Right renal cortex interstitium (tissue), 3 donors: ENCODE results near the gene LASP1NB.
"Not testable (repeated sequence)": the region's sequence is repeated elsewhere in the genome, so short reads cannot be mapped to it uniquely, and the experiment has no call there.

ENCODE experiments used
- DNase-seq, 3 donors: peaks; one replicate each; pipeline ENCODE4 v3.0.0-alpha.2; 2013; ENCODE audit warnings: low read depth in 3 of 3, low spot score in 2 of 3

The LASP1NB gene

DNA sequence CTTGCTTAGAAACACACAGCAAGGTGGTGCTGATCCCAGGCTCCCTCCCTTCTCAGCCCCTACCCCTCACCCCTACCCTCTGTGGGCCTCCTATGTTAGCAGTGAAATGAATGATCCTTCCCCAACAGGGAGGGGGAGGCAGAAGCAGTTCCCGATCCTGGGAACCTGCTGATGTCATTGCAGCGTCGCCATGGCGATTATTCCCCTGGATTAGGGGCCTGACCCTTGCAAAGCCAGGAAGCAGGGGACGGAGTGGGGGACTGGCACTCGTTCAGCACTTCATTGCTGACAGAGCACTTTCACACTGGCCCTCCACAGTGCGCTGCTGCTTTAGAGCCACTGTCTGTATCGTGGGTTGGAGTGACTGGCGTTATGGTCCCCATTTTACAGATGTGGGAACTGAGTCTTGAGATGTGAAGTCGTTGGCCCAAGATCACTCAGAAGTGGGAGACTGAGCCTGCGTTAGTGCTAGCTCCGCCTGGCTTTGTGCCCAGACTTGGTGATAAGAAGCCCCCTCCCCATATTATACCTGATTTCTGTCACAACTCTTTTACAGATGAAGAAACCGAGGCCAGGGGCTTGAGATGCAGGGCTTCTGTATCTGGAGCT, 29.0 kb upstream of the LASP1NB start:
- no peak for DNase-seq

DNA sequence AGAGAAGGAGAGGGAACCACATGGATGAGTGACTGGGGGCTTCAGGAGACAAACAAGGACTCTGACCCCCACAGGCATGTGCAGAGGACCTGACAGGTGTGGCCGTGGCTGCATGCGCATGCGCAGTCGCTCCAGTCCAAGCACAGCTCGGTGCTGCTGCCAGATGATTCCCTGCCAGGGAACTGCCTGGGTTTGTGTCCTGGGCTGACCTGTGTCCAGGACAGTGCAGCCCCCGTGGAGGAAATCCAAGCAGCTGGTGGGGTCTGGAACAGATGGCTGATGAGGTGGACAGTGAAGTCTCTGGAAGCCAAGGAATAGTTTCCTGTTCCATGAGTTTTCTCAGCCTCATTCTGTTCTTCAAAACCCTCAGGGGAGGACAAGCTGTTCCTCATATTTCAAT, 28.2 kb upstream of the LASP1NB start:
- DNase-seq, result no peak

GRCh38 chr17:38897671-38898290, 27.6 kb upstream of the LASP1NB start:
- no peak for DNase-seq

DNA sequence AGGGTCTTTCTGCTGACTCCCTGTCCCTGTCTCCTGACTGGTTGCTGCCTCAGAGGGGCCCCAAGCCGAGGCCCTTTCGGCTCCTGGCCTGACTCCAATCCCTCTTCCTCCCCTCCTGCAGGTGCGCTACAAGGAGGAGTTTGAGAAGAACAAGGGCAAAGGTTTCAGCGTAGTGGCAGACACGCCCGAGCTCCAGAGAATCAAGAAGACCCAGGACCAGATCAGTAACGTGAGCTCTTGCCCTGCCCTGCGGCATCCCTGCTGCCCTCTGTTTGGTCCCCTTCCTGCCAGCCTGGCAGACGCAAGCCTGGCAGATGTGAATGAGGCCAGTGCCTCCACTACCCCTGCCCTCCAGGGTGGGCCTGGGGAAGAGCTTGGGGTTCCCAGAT, 27.1 kb upstream of the LASP1NB start:
- no peak for DNase-seq

GRCh38 chr17:38898812-38899348, 26.5 kb upstream of the LASP1NB start:
- no peak for DNase-seq

- DNase-seq, result no peak
These were observed 26.0 kb upstream of the LASP1NB start for GRCh38 chr17:38899421-38899820.

DNA sequence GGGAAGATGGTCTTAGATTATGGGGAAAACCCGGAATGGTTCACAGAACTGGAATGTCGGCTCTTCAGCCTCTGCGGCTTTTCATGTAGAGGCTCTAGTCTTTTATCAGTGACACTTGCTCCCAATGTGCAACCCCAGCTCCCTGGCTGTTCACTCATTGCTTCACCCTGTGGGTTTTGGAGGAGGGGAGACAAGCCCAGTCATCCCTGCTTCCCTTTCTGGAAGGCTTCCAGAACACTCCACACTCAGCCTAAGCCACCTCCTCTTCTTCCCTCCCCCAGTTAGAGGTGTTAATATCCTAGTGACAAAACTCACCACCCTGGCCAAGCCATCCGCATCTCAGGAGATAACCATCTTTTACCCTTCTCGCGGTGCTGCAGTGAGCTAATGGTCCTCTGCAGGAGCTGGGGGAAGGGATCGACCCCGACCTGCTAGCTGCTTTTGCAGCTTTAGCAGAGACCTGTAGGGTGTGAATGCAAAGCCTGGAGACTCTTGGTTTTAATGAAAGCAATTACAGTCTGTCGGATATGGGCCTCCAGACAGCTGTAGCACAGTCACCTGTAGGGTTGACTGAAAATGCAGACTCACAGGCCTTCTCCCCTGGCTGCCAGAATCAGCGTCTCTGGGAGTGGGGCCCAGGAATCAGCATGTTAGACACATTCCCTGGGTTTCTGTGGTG, 24.3 kb upstream of the LASP1NB start:
- no peak for DNase-seq

GRCh38 chr17:38903404-38903803, 22.0 kb upstream of the LASP1NB start:
- no peak for DNase-seq

- DNase-seq, result no peak
These were observed 20.5 kb upstream of the LASP1NB start for GRCh38 chr17:38904892-38905291.

DNA sequence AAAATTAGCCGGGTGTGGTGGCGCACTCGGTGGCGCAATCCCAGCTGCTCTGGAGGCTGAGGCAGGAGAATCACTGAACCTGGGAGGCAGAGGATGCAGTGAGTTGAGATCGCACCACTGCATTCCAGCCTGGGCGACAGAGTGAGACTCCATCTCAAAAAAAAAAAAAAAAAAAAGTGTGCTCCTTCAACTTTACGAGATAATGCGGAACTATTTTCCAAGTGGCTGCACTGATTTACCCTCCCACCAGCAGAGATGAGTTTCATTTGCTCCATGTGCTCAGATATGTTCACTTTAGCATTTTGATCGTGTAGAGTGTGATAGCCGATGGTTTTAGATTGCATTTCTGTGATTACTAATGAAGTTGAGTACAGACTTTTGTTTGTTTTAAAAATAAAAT, 20.0 kb upstream of the LASP1NB start:
- DNase-seq, result no peak

DNA sequence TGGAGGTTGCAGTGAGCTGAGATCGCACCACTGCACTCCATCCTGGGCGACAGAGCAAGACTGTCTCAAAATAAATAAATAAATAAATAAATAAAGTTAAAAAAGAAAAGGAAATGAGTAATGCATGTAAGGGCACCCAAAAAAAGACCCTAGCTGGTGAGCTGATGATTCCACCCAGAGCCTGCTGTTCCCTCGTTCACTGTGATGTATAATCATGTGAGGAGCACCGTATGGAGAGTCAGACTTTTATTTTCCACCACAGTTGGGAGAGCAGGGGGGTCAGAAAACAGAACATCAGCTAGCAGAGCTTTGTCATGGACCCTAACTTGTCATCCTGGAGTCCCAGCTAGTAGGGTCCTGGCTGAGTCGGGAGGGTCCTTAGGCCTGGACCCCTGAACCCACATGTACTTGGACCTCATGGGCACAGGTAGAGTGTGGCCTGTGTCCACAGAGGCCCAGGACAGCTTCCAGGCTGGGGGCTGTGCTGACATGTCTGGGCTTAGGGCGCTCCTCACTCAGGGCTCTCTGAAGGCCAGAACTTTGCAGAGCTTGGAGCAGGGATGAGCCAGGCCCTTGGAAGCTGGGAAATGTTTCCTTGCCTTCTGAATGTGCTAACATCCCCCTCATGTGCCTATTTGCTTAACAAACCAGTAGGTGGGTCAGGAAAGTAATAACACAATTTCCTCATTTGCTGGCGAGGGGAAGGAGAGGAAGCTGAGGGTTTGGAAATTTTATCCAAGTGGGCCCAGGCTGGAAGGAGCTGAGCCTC, 18.8 kb upstream of the LASP1NB start:
- DNase-seq, result no peak

- DNase-seq, result no peak
These were observed 17.3 kb upstream of the LASP1NB start for GRCh38 chr17:38907930-38908675.

- no peak for DNase-seq
These were observed 16.7 kb upstream of the LASP1NB start for GRCh38 chr17:38908676-38909181.

DNA sequence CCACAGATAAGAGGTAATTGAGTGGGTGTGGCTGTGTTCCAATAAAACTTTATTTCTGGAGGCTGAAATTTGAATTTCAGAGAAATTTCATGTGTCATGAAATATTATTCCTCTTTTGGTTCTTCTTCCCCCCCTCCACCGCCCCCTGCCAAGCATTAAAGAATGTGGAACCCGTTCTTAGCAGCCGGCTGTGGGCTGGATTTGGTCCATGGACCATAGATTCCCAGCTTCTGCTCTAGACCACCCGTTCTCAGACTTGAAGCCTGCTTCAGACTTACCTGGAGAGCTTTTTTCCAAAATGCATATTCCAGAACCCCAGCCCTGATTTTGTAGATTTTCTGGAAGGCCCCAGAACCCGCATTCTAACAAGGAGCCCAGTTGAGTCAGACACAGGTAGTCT, 15.1 kb upstream of the LASP1NB start:
- DNase-seq, result no peak

DNA sequence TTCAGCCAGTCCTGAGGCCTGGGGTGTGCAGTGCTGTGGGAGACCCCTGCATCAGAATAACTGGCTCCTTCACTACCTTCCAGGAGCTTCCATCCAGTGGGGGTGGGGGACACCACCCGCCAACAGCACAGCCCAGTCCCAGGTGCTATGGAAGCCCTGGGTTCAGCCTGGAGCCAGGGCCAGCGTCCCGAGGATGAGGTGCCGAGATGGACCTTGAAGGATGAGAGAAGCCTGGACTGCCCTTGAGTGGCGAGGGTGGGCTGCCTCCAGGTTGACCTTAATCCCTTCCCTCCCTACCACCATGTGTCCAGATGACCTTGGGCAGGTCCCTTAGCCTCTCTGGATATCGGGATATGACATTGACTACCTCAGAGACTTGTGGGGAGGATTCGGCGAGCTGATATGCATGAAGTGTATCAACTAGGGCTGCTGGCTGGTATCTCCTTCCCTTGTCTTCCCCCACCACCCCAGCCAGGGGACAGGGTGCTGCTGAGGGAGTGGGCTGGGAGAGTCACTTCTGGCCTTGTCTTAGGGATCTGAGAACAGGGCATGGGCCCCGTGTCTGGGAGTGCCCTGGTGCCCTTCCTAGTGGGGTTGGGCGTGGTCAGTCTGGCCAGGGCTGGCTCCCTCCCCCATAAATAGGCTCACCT, 14.2 kb upstream of the LASP1NB start:
- DNase-seq, result no peak

DNA sequence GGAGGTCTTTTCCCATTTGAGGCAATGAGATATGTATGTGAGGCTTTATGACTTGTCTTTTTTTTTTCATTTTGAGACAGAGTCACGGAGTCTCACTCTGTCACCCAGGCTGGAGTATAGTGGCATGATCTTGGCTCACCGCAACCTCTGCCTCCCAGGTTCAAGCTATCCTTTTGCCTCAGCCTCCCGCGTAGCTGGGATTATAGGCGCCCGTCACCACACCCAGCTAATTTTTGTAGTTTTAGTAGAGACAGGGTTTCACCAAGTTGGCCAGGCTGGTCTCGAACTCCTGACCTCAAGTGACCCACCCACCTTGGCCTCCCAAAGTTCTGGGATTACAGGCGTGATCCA, 13.7 kb upstream of the LASP1NB start:
- not testable (repeated sequence) for DNase-seq

GRCh38 chr17:38912221-38912813, 13.1 kb upstream of the LASP1NB start:
- no peak for DNase-seq

DNA sequence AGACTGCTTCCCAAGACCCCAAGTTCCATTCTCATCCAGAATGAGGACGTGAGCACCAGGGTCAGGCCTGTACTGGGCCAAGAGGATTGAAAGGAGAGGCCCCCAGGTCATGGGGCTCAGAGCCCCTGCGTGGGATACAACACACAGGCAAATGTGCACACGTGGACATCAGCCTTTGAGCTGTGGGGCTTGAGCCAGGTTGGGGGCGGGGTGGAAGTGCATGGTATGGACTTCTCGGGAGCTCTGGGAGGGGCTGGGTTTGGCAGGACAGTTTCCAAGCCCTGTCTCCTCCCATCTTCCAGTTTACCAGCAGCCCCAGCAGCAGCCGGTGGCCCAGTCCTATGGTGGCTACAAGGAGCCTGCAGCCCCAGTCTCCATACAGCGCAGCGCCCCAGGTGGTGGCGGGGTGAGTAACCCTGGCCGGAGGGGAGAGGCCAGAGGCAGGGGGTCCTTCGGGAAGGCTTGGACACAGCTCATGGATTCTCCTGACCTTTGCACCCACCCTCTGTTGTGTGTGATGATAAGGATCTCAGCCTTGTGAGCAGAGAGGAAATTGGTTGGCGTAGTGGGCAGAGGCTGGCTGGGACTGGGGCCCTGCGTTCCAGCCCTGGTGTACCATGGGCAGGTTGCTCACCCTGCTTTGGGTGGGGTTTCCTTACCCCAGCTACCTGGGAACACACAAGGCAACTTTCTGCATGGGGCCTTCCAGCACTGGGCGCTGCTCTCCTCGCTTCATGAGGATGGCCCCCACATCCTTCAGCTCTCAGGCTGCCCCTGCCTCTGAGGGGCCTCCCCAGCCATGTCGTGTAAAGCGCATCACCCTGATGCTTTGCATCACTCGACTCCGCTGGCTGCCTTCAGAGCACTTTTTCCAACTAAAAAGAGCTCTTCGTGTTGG, 10.4 kb upstream of the LASP1NB start:
- no peak for DNase-seq

GRCh38 chr17:38915639-38915995, 9.8 kb upstream of the LASP1NB start:
- no peak for DNase-seq
